ENCODE results near the gene ONECUT3. TPM values are rescaled to one million over a fixed set of nuclear protein-coding genes. Genes with fewer than 3 reads are reported as not detected.

Gene ONECUT3
- total RNA-seq, 2 experiments from 2014 or later: not detected

GRCh38 chr19:1807030-1807694 lies 53.9 kb downstream of the ONECUT3 start:
- H3K4me2 ChIP-seq (ENCODE audit: low read length): no peak overlapping the region
- no peaks in the 10 kb centered on the region for H3K9me3 ChIP-seq (ENCODE audit: low read length)
- CTCF ChIA-PET (ENCODE audit: unreplicated experiment): no interaction called here
- H3K4me1 ChIP-seq (ENCODE audit: insufficient read depth, low read length, poor library complexity, severe bottlenecking): peaks cover 6% of the 10 kb centered on the region
- no peaks in the 10 kb centered on the region for H3K9me2 ChIP-seq (ENCODE audit: insufficient read depth, low read length)
- TF ChIP-seq, protein P1, sequence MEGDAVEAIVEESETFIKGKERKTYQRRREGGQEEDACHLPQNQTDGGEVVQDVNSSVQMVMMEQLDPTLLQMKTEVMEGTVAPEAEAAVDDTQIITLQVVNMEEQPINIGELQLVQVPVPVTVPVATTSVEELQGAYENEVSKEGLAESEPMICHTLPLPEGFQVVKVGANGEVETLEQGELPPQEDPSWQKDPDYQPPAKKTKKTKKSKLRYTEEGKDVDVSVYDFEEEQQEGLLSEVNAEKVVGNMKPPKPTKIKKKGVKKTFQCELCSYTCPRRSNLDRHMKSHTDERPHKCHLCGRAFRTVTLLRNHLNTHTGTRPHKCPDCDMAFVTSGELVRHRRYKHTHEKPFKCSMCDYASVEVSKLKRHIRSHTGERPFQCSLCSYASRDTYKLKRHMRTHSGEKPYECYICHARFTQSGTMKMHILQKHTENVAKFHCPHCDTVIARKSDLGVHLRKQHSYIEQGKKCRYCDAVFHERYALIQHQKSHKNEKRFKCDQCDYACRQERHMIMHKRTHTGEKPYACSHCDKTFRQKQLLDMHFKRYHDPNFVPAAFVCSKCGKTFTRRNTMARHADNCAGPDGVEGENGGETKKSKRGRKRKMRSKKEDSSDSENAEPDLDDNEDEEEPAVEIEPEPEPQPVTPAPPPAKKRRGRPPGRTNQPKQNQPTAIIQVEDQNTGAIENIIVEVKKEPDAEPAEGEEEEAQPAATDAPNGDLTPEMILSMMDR (conservative IDR thresholded peaks at IDR 0.05; ENCODE audit: low read length): no peak
- no peak for TF ChIP-seq EZH2phosphoT487 (IDR thresholded peaks at IDR 0.05; ENCODE audit: borderline replicate concordance, low read depth, low read length)
- H3K79me2 ChIP-seq (ENCODE audit: insufficient read depth, low read depth, low read length): no peaks in the 10 kb centered on the region
- H3K27ac ChIP-seq (ENCODE audit: low read depth, low read length, poor library complexity, severe bottlenecking): no peak overlapping the region
- POLR2A ChIA-PET: no interaction called here
- H4K20me1 ChIP-seq (ENCODE audit: insufficient read depth, low read length): no peaks in the 10 kb centered on the region
- no peak overlapping the region for H2AFZ ChIP-seq (ENCODE audit: low read length)
- intact Hi-C loops (cut with micrococcal nuclease; ENCODE audit: unreplicated experiment): no loop called here
- BruUV-seq (replicated peaks): no TSS peak
- DNase-seq (ENCODE audit: low spot score): no peak
- H3K4me3 ChIP-seq (ENCODE audit: low read depth, low read length, poor library complexity, severe bottlenecking): no peak overlapping the region
- H3K36me3 ChIP-seq (ENCODE audit: insufficient read depth, low read length): no peaks in the 10 kb centered on the region

DNA sequence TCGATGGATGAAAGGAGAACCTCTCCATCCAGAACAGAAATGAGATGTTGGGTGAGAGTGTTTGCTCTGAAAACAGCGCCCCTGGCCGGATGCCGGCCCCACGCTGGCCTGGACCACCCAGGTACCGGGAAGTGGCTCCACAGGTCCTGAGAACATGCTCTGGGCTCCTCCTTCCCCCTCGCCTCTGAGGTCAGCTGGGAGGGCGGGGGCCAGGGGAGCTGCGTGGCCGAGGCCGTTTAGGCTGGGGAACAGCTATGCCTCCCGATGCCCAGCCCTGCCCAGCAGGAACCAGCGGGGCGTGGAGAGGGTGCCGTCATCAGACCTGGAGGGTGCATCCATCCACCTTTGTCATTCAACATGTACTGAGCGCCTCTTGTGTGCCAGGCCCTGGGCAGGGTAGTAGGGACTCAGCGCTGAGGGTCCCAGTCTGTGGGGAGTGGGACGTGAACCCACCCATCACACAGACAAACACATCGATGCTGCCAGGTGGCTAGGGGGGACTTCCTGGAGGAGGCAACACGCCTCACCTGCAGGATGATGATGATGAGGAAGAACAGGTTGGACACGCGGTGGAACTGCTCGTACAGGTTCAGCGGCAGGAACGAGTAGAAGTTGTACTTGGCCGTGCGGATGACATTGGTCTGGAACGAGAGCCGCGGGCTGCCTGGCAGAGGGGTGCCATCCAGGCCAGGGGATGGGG lies 54.5 kb downstream of the ONECUT3 start:
- Histone ChIP-seq H3K9me2 (ENCODE audit: insufficient read depth, low read length) (no peaks in the 10 kb centered on the region), H4K20me1 (ENCODE audit: insufficient read depth, low read length) (no peaks in the 10 kb centered on the region), H3K4me1 (ENCODE audit: insufficient read depth, low read length, poor library complexity, severe bottlenecking) (peaks cover 8% of the 10 kb centered on the region), H3K79me2 (ENCODE audit: insufficient read depth, low read depth, low read length) (no peaks in the 10 kb centered on the region), H3K36me3 (ENCODE audit: insufficient read depth, low read length) (no peaks in the 10 kb centered on the region), H3K4me2 (ENCODE audit: low read length) (no peak overlapping the region), H3K27ac (ENCODE audit: low read depth, low read length, poor library complexity, severe bottlenecking) (no peak overlapping the region), H3K4me3 (ENCODE audit: low read depth, low read length, poor library complexity, severe bottlenecking) (no peak overlapping the region), H2AFZ (ENCODE audit: low read length) (no peak overlapping the region), H3K9me3 (ENCODE audit: low read length) (no peaks in the 10 kb centered on the region)
- TF ChIP-seq, protein P1 (conservative IDR thresholded peaks at IDR 0.05; ENCODE audit: low read length): no peak
- TF ChIP-seq EZH2phosphoT487 (IDR thresholded peaks at IDR 0.05; ENCODE audit: borderline replicate concordance, low read depth, low read length): no peak
- CTCF ChIA-PET (ENCODE audit: unreplicated experiment): no interaction called here
- no peak for DNase-seq (ENCODE audit: low spot score)
- POLR2A ChIA-PET: no interaction called here
- intact Hi-C loops (cut with micrococcal nuclease; ENCODE audit: unreplicated experiment): no loop called here
- BruUV-seq (replicated peaks): no TSS peak

GRCh38 chr19:1808395-1808731 lies 55.1 kb downstream of the ONECUT3 start:
- Histone ChIP-seq H4K20me1 (ENCODE audit: insufficient read depth, low read length) (no peaks in the 10 kb centered on the region), H2AFZ (ENCODE audit: low read length) (no peak overlapping the region), H3K4me2 (ENCODE audit: low read length) (no peak overlapping the region), H3K9me3 (ENCODE audit: low read length) (no peaks in the 10 kb centered on the region), H3K27ac (ENCODE audit: low read depth, low read length, poor library complexity, severe bottlenecking) (no peak overlapping the region), H3K9me2 (ENCODE audit: insufficient read depth, low read length) (no peaks in the 10 kb centered on the region), H3K4me1 (ENCODE audit: insufficient read depth, low read length, poor library complexity, severe bottlenecking) (peaks cover 13% of the 10 kb centered on the region), H3K36me3 (ENCODE audit: insufficient read depth, low read length) (no peaks in the 10 kb centered on the region), H3K4me3 (ENCODE audit: low read depth, low read length, poor library complexity, severe bottlenecking) (no peak overlapping the region), H3K79me2 (ENCODE audit: insufficient read depth, low read depth, low read length) (no peaks in the 10 kb centered on the region)
- intact Hi-C loops (cut with micrococcal nuclease; ENCODE audit: unreplicated experiment): no loop called here
- ChIA-PET POLR2A (no interaction called here), CTCF (ENCODE audit: unreplicated experiment) (no interaction called here)
- TF ChIP-seq, protein P1 (conservative IDR thresholded peaks at IDR 0.05; ENCODE audit: low read length): no peak
- TF ChIP-seq EZH2phosphoT487 (IDR thresholded peaks at IDR 0.05; ENCODE audit: borderline replicate concordance, low read depth, low read length): no peak
- no TSS peak for BruUV-seq (replicated peaks)
- DNase-seq (ENCODE audit: low spot score): no peak

Data from OCI-LY7 (cell line).